ENCODE results near the gene MED12L.

The MED12L gene

GRCh38 chr3:151445273-151446001 lies 360.0 kb downstream of the MED12L start:
- peak; percentile 82 for TF ChIP-seq MAX (IDR thresholded peaks at IDR 0.05; ENCODE audit: low read depth, low read length)
- no peak for TF ChIP-seq POLR2A (IDR thresholded peaks at IDR 0.05; ENCODE audit: extremely low read depth, insufficient read length)
- peak; percentile 87 for TF ChIP-seq MYC (IDR thresholded peaks at IDR 0.05; ENCODE audit: low read depth, low read length)
- H3K4me3 ChIP-seq (ENCODE audit: low read depth, low read length): no peak overlapping the region
- DNase-seq (ENCODE audit: low read depth): peak; percentile 96

GRCh38 chr3:151446002-151446340 lies 360.5 kb downstream of the MED12L start:
- DNase-seq (ENCODE audit: low read depth): no peak
- H3K4me3 ChIP-seq (ENCODE audit: low read depth, low read length): no peak overlapping the region
- TF ChIP-seq CTCF (IDR thresholded peaks at IDR 0.05; ENCODE audit: low read depth, low read length) (no peak), MAX (IDR thresholded peaks at IDR 0.05; ENCODE audit: low read depth, low read length) (no peak), MYC (IDR thresholded peaks at IDR 0.05; ENCODE audit: low read depth, low read length) (no peak), POLR2A (IDR thresholded peaks at IDR 0.05; ENCODE audit: extremely low read depth, insufficient read length) (no peak)

- no peak for DNase-seq (ENCODE audit: low read depth)
- no peak overlapping the region for H3K4me3 ChIP-seq (ENCODE audit: low read depth, low read length)
- TF ChIP-seq POLR2A (IDR thresholded peaks at IDR 0.05; ENCODE audit: extremely low read depth, insufficient read length): no peak
- TF ChIP-seq MYC (IDR thresholded peaks at IDR 0.05; ENCODE audit: low read depth, low read length): no peak
- no peak for TF ChIP-seq CTCF (IDR thresholded peaks at IDR 0.05; ENCODE audit: low read depth, low read length)
- TF ChIP-seq MAX (IDR thresholded peaks at IDR 0.05; ENCODE audit: low read depth, low read length): no peak
Measured at GRCh38 chr3:151452368-151452767, 366.9 kb downstream of the MED12L start.

GRCh38 chr3:151452841-151453240 lies 367.4 kb downstream of the MED12L start:
- no peak for DNase-seq (ENCODE audit: low read depth)
- no peak overlapping the region for H3K4me3 ChIP-seq (ENCODE audit: low read depth, low read length)
- no peak for TF ChIP-seq POLR2A (IDR thresholded peaks at IDR 0.05; ENCODE audit: extremely low read depth, insufficient read length)
- TF ChIP-seq CTCF (IDR thresholded peaks at IDR 0.05; ENCODE audit: low read depth, low read length): no peak
- no peak for TF ChIP-seq MYC (IDR thresholded peaks at IDR 0.05; ENCODE audit: low read depth, low read length)

GRCh38 chr3:151456065-151456464 lies 370.6 kb downstream of the MED12L start:
- no peak for TF ChIP-seq POLR2A (IDR thresholded peaks at IDR 0.05; ENCODE audit: extremely low read depth, insufficient read length)
- no peak for TF ChIP-seq MYC (IDR thresholded peaks at IDR 0.05; ENCODE audit: low read depth, low read length)
- no peak for TF ChIP-seq MAX (IDR thresholded peaks at IDR 0.05; ENCODE audit: low read depth, low read length)
- no peak for TF ChIP-seq CTCF (IDR thresholded peaks at IDR 0.05; ENCODE audit: low read depth, low read length)
- no peak overlapping the region for H3K4me3 ChIP-seq (ENCODE audit: low read depth, low read length)
- no peak for DNase-seq (ENCODE audit: low read depth)

GRCh38 chr3:151459358-151459757 lies 373.9 kb downstream of the MED12L start:
- TF ChIP-seq POLR2A (IDR thresholded peaks at IDR 0.05; ENCODE audit: extremely low read depth, insufficient read length) (no peak), MAX (IDR thresholded peaks at IDR 0.05; ENCODE audit: low read depth, low read length) (no peak), CTCF (IDR thresholded peaks at IDR 0.05; ENCODE audit: low read depth, low read length) (no peak), MYC (IDR thresholded peaks at IDR 0.05; ENCODE audit: low read depth, low read length) (no peak)
- no peak overlapping the region for H3K4me3 ChIP-seq (ENCODE audit: low read depth, low read length)
- no peak for DNase-seq (ENCODE audit: low read depth)

All from NB4 (cell line).